T-cell (primary cell): ENCODE measurements around the gene CRYBG3. TPM values are rescaled to one million over a fixed set of nuclear protein-coding genes. Genes with fewer than 3 reads are reported as not detected.

Experiments
- ATAC-seq, 4 experiments: fragments of 200-7000 bp in 3 of 4; fragments of 150-1000 bp in 1 of 4; cut with Tn5 transposase; replicated peaks in 1 of 4; 1 replicate in 3 of 4; 2 replicates in 1 of 4; pipeline ENCODE4 v1.10.0; 2021; ENCODE audit warnings: moderate library complexity in 3 of 4, mild to moderate bottlenecking in 2 of 4, moderate number of reproducible peaks in 1 of 4
- CTCF ChIA-PET, 2 donors: fragments of 300-600 bp; sonication (Branson Sonifier 250); formaldehyde crosslinking; loops; one replicate each; lab custom pipeline; 2022; ENCODE audit warnings: antibody characterized with exemption in 2 of 2; lab: Charles Lee
- POLR2A ChIA-PET, 2 donors: fragments of 300-600 bp; sonication (Branson Sonifier 250); formaldehyde crosslinking; loops; one replicate each; lab custom pipeline; 2022; ENCODE audit warnings: antibody characterized with exemption in 2 of 2; lab: Charles Lee
- DNase-seq, 35 experiments: peaks; one replicate each; pipeline versions ENCODE4 v3.0.0 to v3.0.0-alpha.2; 2013 to 2023
- H3K27ac ChIP-seq: one replicate; pipeline ENCODE4 v1.5.1; 2013; ENCODE audit warnings: low read length
- H3K27me3 ChIP-seq, 2 experiments: replicated peaks in 1 of 2; 1 replicate in 1 of 2; 2 replicates in 1 of 2; pipeline versions ENCODE4 v1.6.1 to v1.7.0; 2013; ENCODE audit warnings: low read length in 1 of 2, mixed read lengths in 1 of 2; ENCODE audit not compliant: control insufficient read depth in 2 of 2, insufficient read depth in 2 of 2; ENCODE audit errors: extremely low read depth in 1 of 2
- H3K36me3 ChIP-seq, 2 donors: 1 replicate in 1 of 2; 2 replicates in 1 of 2; pipeline versions ENCODE4 v1.6.1 to v1.7.0; 2013; ENCODE audit warnings: low read length in 1 of 2; ENCODE audit not compliant: control insufficient read depth in 2 of 2, insufficient read depth in 1 of 2; ENCODE audit errors: extremely low read depth in 1 of 2
- H3K4me1 ChIP-seq, 2 experiments: 1 replicate in 1 of 2; 2 replicates in 1 of 2; pipeline versions ENCODE4 v1.6.1 to v1.7.0; 2013; ENCODE audit warnings: low read length in 2 of 2, mixed read lengths in 1 of 2; ENCODE audit not compliant: insufficient read depth in 2 of 2, control insufficient read depth in 1 of 2; ENCODE audit errors: extremely low read depth in 1 of 2
- H3K4me3 ChIP-seq, 2 donors: 1 replicate in 1 of 2; 2 replicates in 1 of 2; pipeline versions ENCODE4 v1.5.1 to v1.7.0; 2013; ENCODE audit warnings: mild to moderate bottlenecking in 2 of 2, low read length in 1 of 2, moderate library complexity in 1 of 2; ENCODE audit not compliant: control insufficient read depth in 1 of 2; ENCODE audit errors: extremely low read depth in 1 of 2
- H3K9me3 ChIP-seq: 2 replicates; pipeline ENCODE4 v1.7.0; 2013
- H3K27ac Mint-ChIP-seq, 2 donors: one replicate each; pipeline ENCODE4 v1.8.0; 2020 to 2021; ENCODE audit warnings: mild to moderate bottlenecking in 2 of 2, mixed read lengths in 2 of 2
- H3K27me3 Mint-ChIP-seq, 2 donors: one replicate each; pipeline ENCODE4 v1.8.0; 2021 to 2022; ENCODE audit warnings: mixed read lengths in 2 of 2
- H3K36me3 Mint-ChIP-seq: one replicate; pipeline ENCODE4 v1.8.0; 2021; ENCODE audit warnings: mixed read lengths
- H3K4me1 Mint-ChIP-seq, 3 donors: one replicate each; pipeline ENCODE4 v1.8.0; 2020 to 2022; ENCODE audit warnings: mixed read lengths in 3 of 3, mild to moderate bottlenecking in 1 of 3
- H3K4me3 Mint-ChIP-seq, 3 donors: one replicate each; pipeline ENCODE4 v1.8.0; 2020 to 2022; ENCODE audit warnings: mild to moderate bottlenecking in 3 of 3, mixed read lengths in 3 of 3, moderate library complexity in 3 of 3
- H3K9me3 Mint-ChIP-seq, 3 donors: one replicate each; pipeline ENCODE4 v1.8.0; 2020 to 2022; ENCODE audit warnings: mixed read lengths in 3 of 3
- WGBS: methylation state at CpG from one replicate; pipeline ENCODE4 v1.1.5; 2013; ENCODE audit warnings: missing lambda C conversion rate; ENCODE audit not compliant: insufficient coverage; 5-methylcytosine and 5-hydroxymethylcytosine counted together
- total RNA-seq, 35 experiments: library from RNA in 6 of 35; stranded (reverse) in 6 of 35; fragments of 120-200 nt in 1 of 35; gene quantifications; one replicate each; pipeline versions ENCODE4 v1.2.1 to v1.2.4 and lab custom pipeline; 2013 to 2026

The CRYBG3 gene
- total RNA-seq, 5 donors from 2014 or later (not counting 1 experiment from before 2014, with no cell fraction given) = 3.1 to 5.8 (median 5.3) TPM

- no peaks in the 10 kb centered on the region for H3K4me1 Mint-ChIP-seq
- no peaks in the 10 kb centered on the region for H3K4me1 ChIP-seq
- H3K27ac Mint-ChIP-seq = peak overlapping the region; percentile 32 to 67
- H3K9me3 Mint-ChIP-seq = no peaks in the 10 kb centered on the region
- H3K27me3 ChIP-seq = no peaks in the 10 kb centered on the region
- ChIA-PET CTCF (interaction anchor here (1.2 to 1.6 kb wide), 3 partner anchors 10 to 151 kb away, joined by 3 to 5 read pairs (median 3); no protein-coding TSS in a partner anchor), POLR2A (interaction anchor here (0.5 to 0.6 kb wide), 2 partner anchors 80 to 104 kb away, joined by 3 to 5 read pairs; no protein-coding TSS in a partner anchor)
- H3K9me3 ChIP-seq = no peaks in the 10 kb centered on the region
- no CpG with 5 or more reads among the region's 4 CpGs for WGBS
- ATAC-seq = no peak
- DNase-seq = no peak
- no peaks in the 10 kb centered on the region for H3K27me3 Mint-ChIP-seq
- peaks cover 8 to 45% of the 10 kb centered on the region in 2 donors for H3K36me3 ChIP-seq
- H3K27ac ChIP-seq = no peak overlapping the region
- no peak overlapping the region for H3K4me3 ChIP-seq
- H3K36me3 Mint-ChIP-seq = peaks cover 30% of the 10 kb centered on the region
- H3K4me3 Mint-ChIP-seq = no peak overlapping the region
These were observed 121.2 kb downstream of the CRYBG3 start for GRCh38 chr3:97942801-97943546.

GRCh38 chr3:97948351-97949109, 126.7 kb downstream of the CRYBG3 start:
- Mint-ChIP-seq H3K27me3 (no peaks in the 10 kb centered on the region), H3K4me1 (no peaks in the 10 kb centered on the region), H3K36me3 (peaks cover 67% of the 10 kb centered on the region), H3K27ac (peak overlapping the region; percentile 0 to 5), H3K9me3 (no peaks in the 10 kb centered on the region), H3K4me3 (no peak overlapping the region)
- DNase-seq (no peak), ATAC-seq (no peak)
- WGBS = 100% methylated on average over 3 of the region's 5 CpGs
- POLR2A ChIA-PET = no interaction called here
- no peak overlapping the region for H3K27ac ChIP-seq
- peaks cover 11 to 81% of the 10 kb centered on the region in 2 donors for H3K36me3 ChIP-seq
- H3K4me3 ChIP-seq = no peak overlapping the region
- H3K27me3 ChIP-seq = no peaks in the 10 kb centered on the region
- CTCF ChIA-PET = interaction anchor here in 1 of 2 donors (0.7 kb wide), 1 partner anchor 74 kb away, joined by 3 read pairs; no protein-coding TSS in a partner anchor
- no peaks in the 10 kb centered on the region for H3K9me3 ChIP-seq
- H3K4me1 ChIP-seq = no peaks in the 10 kb centered on the region

- DNase-seq (no peak), ATAC-seq (no peak)
- H3K4me3 Mint-ChIP-seq = no peak overlapping the region
- POLR2A ChIA-PET = no interaction called here
- no peaks in the 10 kb centered on the region for H3K9me3 Mint-ChIP-seq
- CTCF ChIA-PET = no interaction called here
- no peaks in the 10 kb centered on the region for H3K27me3 ChIP-seq
- WGBS = 100% methylated on average over 1 of the region's 2 CpGs
- H3K27me3 Mint-ChIP-seq = no peaks in the 10 kb centered on the region
- no peaks in the 10 kb centered on the region for H3K9me3 ChIP-seq
- no peaks in the 10 kb centered on the region for H3K4me1 Mint-ChIP-seq
- peaks cover 9 to 81% of the 10 kb centered on the region in 2 donors for H3K36me3 ChIP-seq
- no peak overlapping the region for H3K27ac Mint-ChIP-seq
- no peak overlapping the region for H3K27ac ChIP-seq
- H3K4me3 ChIP-seq = no peak overlapping the region
- H3K4me1 ChIP-seq = no peaks in the 10 kb centered on the region
- peaks cover 70% of the 10 kb centered on the region for H3K36me3 Mint-ChIP-seq
These were observed 127.3 kb downstream of the CRYBG3 start for GRCh38 chr3:97949110-97949485.

- ChIA-PET CTCF (no interaction called here), POLR2A (no interaction called here)
- ATAC-seq = no peak
- no peak overlapping the region for H3K27ac Mint-ChIP-seq
- no peaks in the 10 kb centered on the region for H3K9me3 Mint-ChIP-seq
- peaks cover 74% of the 10 kb centered on the region for H3K36me3 Mint-ChIP-seq
- H3K4me3 Mint-ChIP-seq = no peak overlapping the region
- Histone ChIP-seq H3K27ac (no peak overlapping the region), H3K27me3 (no peaks in the 10 kb centered on the region), H3K4me1 (no peaks in the 10 kb centered on the region), H3K4me3 (no peak overlapping the region), H3K9me3 (no peaks in the 10 kb centered on the region), H3K36me3 (peaks cover 9 to 84% of the 10 kb centered on the region in 2 donors)
- no peaks in the 10 kb centered on the region for H3K4me1 Mint-ChIP-seq
- WGBS = 88% methylated on average over 2 of the region's 5 CpGs
- no peak for DNase-seq
- no peaks in the 10 kb centered on the region for H3K27me3 Mint-ChIP-seq
These were observed 127.9 kb downstream of the CRYBG3 start for GRCh38 chr3:97949743-97950142.

- WGBS = no CpG with 5 or more reads among the region's 3 CpGs
- H3K9me3 Mint-ChIP-seq = no peaks in the 10 kb centered on the region
- H3K27ac ChIP-seq = no peak overlapping the region
- H3K27ac Mint-ChIP-seq = no peak overlapping the region
- H3K4me3 Mint-ChIP-seq = no peak overlapping the region
- ATAC-seq (no peak), DNase-seq (no peak)
- H3K36me3 ChIP-seq = peaks cover 9 to 85% of the 10 kb centered on the region in 2 donors
- no peaks in the 10 kb centered on the region for H3K27me3 Mint-ChIP-seq
- H3K27me3 ChIP-seq = no peaks in the 10 kb centered on the region
- CTCF ChIA-PET = no interaction called here
- H3K4me1 Mint-ChIP-seq = no peaks in the 10 kb centered on the region
- peaks cover 80% of the 10 kb centered on the region for H3K36me3 Mint-ChIP-seq
- H3K9me3 ChIP-seq = no peaks in the 10 kb centered on the region
- POLR2A ChIA-PET = no interaction called here
- no peak overlapping the region for H3K4me3 ChIP-seq
- H3K4me1 ChIP-seq = no peaks in the 10 kb centered on the region
These were observed 128.5 kb downstream of the CRYBG3 start for GRCh38 chr3:97950360-97950759.

GRCh38 chr3:97952280-97952679, 130.5 kb downstream of the CRYBG3 start:
- H3K27ac ChIP-seq = no peak overlapping the region
- Mint-ChIP-seq H3K9me3 (no peaks in the 10 kb centered on the region), H3K27me3 (no peaks in the 10 kb centered on the region), H3K27ac (no peak overlapping the region), H3K4me3 (no peak overlapping the region), H3K36me3 (peaks cover 76% of the 10 kb centered on the region), H3K4me1 (no peaks in the 10 kb centered on the region)
- no peaks in the 10 kb centered on the region for H3K27me3 ChIP-seq
- H3K4me3 ChIP-seq = no peak overlapping the region
- DNase-seq (no peak), ATAC-seq (no peak)
- 84% methylated on average over 2 of the region's 3 CpGs for WGBS
- H3K9me3 ChIP-seq = no peaks in the 10 kb centered on the region
- no peaks in the 10 kb centered on the region for H3K4me1 ChIP-seq
- ChIA-PET CTCF (interaction anchor here in 1 of 2 donors (1.0 kb wide), 1 partner anchor 10 kb away, joined by 3 read pairs; no protein-coding TSS in a partner anchor), POLR2A (interaction anchor here in 1 of 2 donors (0.6 kb wide), 1 partner anchor 657 kb away, joined by 3 read pairs; no protein-coding TSS in a partner anchor)
- peaks cover 9 to 75% of the 10 kb centered on the region in 2 donors for H3K36me3 ChIP-seq
